Stimulated activated naive B cell treated with anti-CD40 and anti-IgM and Interleukin-4, amounts not matched to agents 10 μg/mL and 1 μg/mL and 100 μg/mL, for 72 hours (primary cell): ENCODE data around the gene TMEM135.
A peak's percentile ranks its signal among the peaks of the same experiment; 100 is the strongest.

Source experiments
- ATAC-seq, 2 donors: fragments of 150-1000 bp; cut with Tn5 transposase; replicated peaks; 2 replicates each; pipeline ENCODE4 v1.10.0; 2021; ENCODE audit warnings: moderate library complexity in 1 of 2
- DNase-seq: peaks from one replicate; pipeline ENCODE4 v3.0.0; 2021
- H3K27ac Mint-ChIP-seq: one replicate; pipeline ENCODE4 v1.8.0; 2022; ENCODE audit warnings: mild to moderate bottlenecking, mixed read lengths
- H3K27me3 Mint-ChIP-seq, 2 donors: one replicate each; pipeline ENCODE4 v1.8.0; 2022; ENCODE audit warnings: mixed read lengths in 2 of 2
- H3K36me3 Mint-ChIP-seq, 2 donors: one replicate each; pipeline ENCODE4 v1.8.0; 2022; ENCODE audit warnings: mixed read lengths in 2 of 2, mild to moderate bottlenecking in 1 of 2
- H3K4me1 Mint-ChIP-seq, 2 donors: one replicate each; pipeline ENCODE4 v1.8.0; 2022; ENCODE audit warnings: mixed read lengths in 2 of 2, mild to moderate bottlenecking in 1 of 2
- H3K4me3 Mint-ChIP-seq, 2 donors: one replicate each; pipeline ENCODE4 v1.8.0; 2022; ENCODE audit warnings: mild to moderate bottlenecking in 2 of 2, mixed read lengths in 2 of 2, moderate library complexity in 1 of 2
- H3K9me3 Mint-ChIP-seq, 2 donors: one replicate each; pipeline ENCODE4 v1.8.0; 2022; ENCODE audit warnings: mixed read lengths in 2 of 2, mild to moderate bottlenecking in 1 of 2

Gene TMEM135

DNA sequence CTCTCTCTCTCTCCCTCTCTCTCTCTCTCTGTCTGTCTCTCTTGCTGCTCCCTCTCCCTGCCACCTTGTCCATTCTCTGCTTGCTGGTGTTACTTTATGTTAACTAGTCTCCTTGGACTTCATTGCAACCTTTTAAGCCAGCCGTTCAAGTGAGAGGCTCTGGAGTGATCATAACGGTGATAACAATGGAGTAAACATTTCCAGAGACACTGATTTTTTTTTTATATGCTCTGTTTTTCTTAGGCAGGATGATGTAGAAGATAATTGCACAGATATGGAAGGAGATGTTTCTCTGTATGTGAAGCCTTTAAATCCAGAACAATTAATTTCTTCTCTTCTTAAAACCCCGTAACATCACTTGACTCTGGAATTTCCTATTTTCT lies 287.7 kb downstream of the TMEM135 start:
- Mint-ChIP-seq H3K4me3 (no peak overlapping the region), H3K27me3 (no peaks in the 10 kb centered on the region), H3K4me1 (no peaks in the 10 kb centered on the region), H3K36me3 (peaks cover 25 to 34% of the 10 kb centered on the region in 2 donors), H3K27ac (no peak overlapping the region), H3K9me3 (peaks cover 0 to 2% of the 10 kb centered on the region in 2 donors)
- DNase-seq (no peak), ATAC-seq (no peak)

- H3K9me3 Mint-ChIP-seq = peaks cover 0 to 2% of the 10 kb centered on the region in 2 donors
- H3K36me3 Mint-ChIP-seq = peaks cover 25 to 33% of the 10 kb centered on the region in 2 donors
- H3K27me3 Mint-ChIP-seq = no peaks in the 10 kb centered on the region
- H3K4me1 Mint-ChIP-seq = no peaks in the 10 kb centered on the region
- H3K4me3 Mint-ChIP-seq = no peak overlapping the region
- no peak overlapping the region for H3K27ac Mint-ChIP-seq
- ATAC-seq (no peak), DNase-seq (no peak)
Measured at GRCh38 chr11:87326594-87326993, 288.9 kb downstream of the TMEM135 start.

DNA sequence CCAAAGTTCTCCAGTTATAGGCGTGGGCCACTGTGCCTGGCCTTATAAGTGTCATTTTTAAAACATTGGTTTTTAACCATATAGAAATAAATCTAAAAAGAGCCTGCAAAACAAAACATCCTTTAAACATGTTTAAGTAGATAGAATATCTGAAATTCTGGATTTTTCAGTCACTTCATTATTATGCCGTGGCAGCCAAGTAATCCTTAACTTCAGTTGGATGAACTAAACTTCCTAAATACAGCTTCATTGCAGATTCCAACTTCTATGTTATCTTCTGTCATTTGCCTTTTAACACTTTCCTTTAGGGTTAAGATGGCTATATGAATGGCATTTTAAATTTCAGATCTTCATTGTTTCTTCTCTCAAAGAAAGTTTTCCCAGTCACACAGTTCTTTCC lies 291.4 kb downstream of the TMEM135 start:
- H3K4me1 Mint-ChIP-seq = no peaks in the 10 kb centered on the region
- ATAC-seq (no peak), DNase-seq (no peak)
- H3K27ac Mint-ChIP-seq = no peak overlapping the region
- no peak overlapping the region for H3K4me3 Mint-ChIP-seq
- peaks cover 0 to 3% of the 10 kb centered on the region in 2 donors for H3K9me3 Mint-ChIP-seq
- no peaks in the 10 kb centered on the region for H3K27me3 Mint-ChIP-seq
- peaks cover 22 to 27% of the 10 kb centered on the region in 2 donors for H3K36me3 Mint-ChIP-seq

- DNase-seq (no peak), ATAC-seq (no peak)
- Mint-ChIP-seq H3K9me3 (peaks cover 0 to 3% of the 10 kb centered on the region in 2 donors), H3K4me3 (no peak overlapping the region), H3K36me3 (peaks cover 20 to 23% of the 10 kb centered on the region in 2 donors), H3K27ac (no peak overlapping the region), H3K4me1 (no peaks in the 10 kb centered on the region), H3K27me3 (no peaks in the 10 kb centered on the region)
Measured at GRCh38 chr11:87330187-87330601, 292.5 kb downstream of the TMEM135 start.

- H3K9me3 Mint-ChIP-seq = peaks cover 0 to 6% of the 10 kb centered on the region in 2 donors
- no peak overlapping the region for H3K27ac Mint-ChIP-seq
- no peak for DNase-seq
- no peaks in the 10 kb centered on the region for H3K4me1 Mint-ChIP-seq
- no peak overlapping the region for H3K4me3 Mint-ChIP-seq
- no peaks in the 10 kb centered on the region for H3K27me3 Mint-ChIP-seq
- ATAC-seq = no peak
- peaks cover 15 to 21% of the 10 kb centered on the region in 2 donors for H3K36me3 Mint-ChIP-seq
Measured at GRCh38 chr11:87331273-87331672, 293.5 kb downstream of the TMEM135 start.

GRCh38 chr11:87338046-87338639 lies 300.4 kb downstream of the TMEM135 start:
- Mint-ChIP-seq H3K27me3 (no peaks in the 10 kb centered on the region), H3K9me3 (peaks cover 13 to 22% of the 10 kb centered on the region in 2 donors), H3K4me3 (no peak overlapping the region), H3K36me3 (peaks cover 0 to 3% of the 10 kb centered on the region in 2 donors), H3K27ac (no peak overlapping the region), H3K4me1 (no peaks in the 10 kb centered on the region)
- ATAC-seq (no peak), DNase-seq (no peak)

GRCh38 chr11:87339416-87339815 lies 301.7 kb downstream of the TMEM135 start:
- ATAC-seq (no peak), DNase-seq (no peak)
- H3K36me3 Mint-ChIP-seq = peaks cover 0 to 3% of the 10 kb centered on the region in 2 donors
- no peaks in the 10 kb centered on the region for H3K4me1 Mint-ChIP-seq
- H3K4me3 Mint-ChIP-seq = no peak overlapping the region
- no peaks in the 10 kb centered on the region for H3K27me3 Mint-ChIP-seq
- H3K9me3 Mint-ChIP-seq = peaks cover 12 to 22% of the 10 kb centered on the region in 2 donors
- no peak overlapping the region for H3K27ac Mint-ChIP-seq

- no peak overlapping the region for H3K27ac Mint-ChIP-seq
- peaks cover 0 to 6% of the 10 kb centered on the region in 2 donors for H3K27me3 Mint-ChIP-seq
- H3K4me3 Mint-ChIP-seq = no peak overlapping the region
- DNase-seq (no peak), ATAC-seq (no peak)
- no peaks in the 10 kb centered on the region for H3K36me3 Mint-ChIP-seq
- peaks cover 0 to 5% of the 10 kb centered on the region in 2 donors for H3K4me1 Mint-ChIP-seq
- H3K9me3 Mint-ChIP-seq = no peaks in the 10 kb centered on the region
Measured at GRCh38 chr11:87347441-87347840, 309.7 kb downstream of the TMEM135 start.

GRCh38 chr11:87347854-87348253 lies 310.1 kb downstream of the TMEM135 start:
- DNase-seq (no peak), ATAC-seq (no peak)
- peaks cover 0 to 8% of the 10 kb centered on the region in 2 donors for H3K4me1 Mint-ChIP-seq
- H3K9me3 Mint-ChIP-seq = no peaks in the 10 kb centered on the region
- H3K27ac Mint-ChIP-seq = no peak overlapping the region
- no peaks in the 10 kb centered on the region for H3K36me3 Mint-ChIP-seq
- H3K4me3 Mint-ChIP-seq = no peak overlapping the region
- peaks cover 0 to 8% of the 10 kb centered on the region in 2 donors for H3K27me3 Mint-ChIP-seq

GRCh38 chr11:87351676-87352075 lies 313.9 kb downstream of the TMEM135 start:
- Mint-ChIP-seq H3K9me3 (no peaks in the 10 kb centered on the region), H3K27ac (no peak overlapping the region), H3K36me3 (no peaks in the 10 kb centered on the region), H3K4me3 (no peak overlapping the region), H3K4me1 (peaks cover 0 to 8% of the 10 kb centered on the region in 2 donors), H3K27me3 (peaks cover 6 to 14% of the 10 kb centered on the region in 2 donors)
- DNase-seq (no peak), ATAC-seq (peak; percentile 47 to 52)

- Mint-ChIP-seq H3K27ac (no peak overlapping the region), H3K9me3 (no peaks in the 10 kb centered on the region), H3K27me3 (peaks cover 6 to 14% of the 10 kb centered on the region in 2 donors), H3K4me1 (peaks cover 0 to 8% of the 10 kb centered on the region in 2 donors), H3K4me3 (no peak overlapping the region), H3K36me3 (no peaks in the 10 kb centered on the region)
- ATAC-seq = peak; percentile 91 to 93
- peak; percentile 66 for DNase-seq
Measured at GRCh38 chr11:87352759-87353707, 315.3 kb downstream of the TMEM135 start.

DNA sequence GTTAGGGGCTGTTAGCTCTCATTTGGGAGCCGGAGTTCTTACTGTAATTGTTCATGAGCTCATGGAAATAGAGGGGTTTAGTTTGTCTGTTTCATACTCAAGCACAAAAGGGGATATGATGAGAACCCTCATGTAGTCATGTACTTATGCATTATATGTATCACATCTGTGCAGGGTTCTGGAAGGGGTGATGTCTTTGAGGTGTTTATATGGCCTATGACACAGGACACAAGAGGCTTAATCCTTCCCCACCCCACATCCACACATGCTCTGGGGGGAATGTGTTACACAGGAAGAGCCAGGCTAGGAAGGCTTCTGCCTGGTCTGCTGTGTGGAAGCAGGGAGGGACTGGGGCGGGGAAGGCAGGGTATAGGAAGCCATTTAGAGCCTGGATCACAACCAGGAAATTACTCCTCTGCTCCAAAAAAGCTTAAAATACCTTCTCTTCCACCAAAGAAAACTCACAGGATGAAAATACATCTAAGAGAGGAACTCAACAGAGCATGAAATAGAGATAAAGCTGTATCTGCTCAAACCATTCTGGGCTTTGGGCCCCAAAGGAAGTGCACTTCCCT lies 316.1 kb downstream of the TMEM135 start:
- Mint-ChIP-seq H3K4me3 (no peak overlapping the region), H3K36me3 (no peaks in the 10 kb centered on the region), H3K27ac (no peak overlapping the region), H3K4me1 (peaks cover 0 to 8% of the 10 kb centered on the region in 2 donors), H3K27me3 (peaks cover 6 to 14% of the 10 kb centered on the region in 2 donors), H3K9me3 (no peaks in the 10 kb centered on the region)
- no peak for DNase-seq
- no peak for ATAC-seq

GRCh38 chr11:87355596-87355995 lies 317.9 kb downstream of the TMEM135 start:
- Mint-ChIP-seq H3K27me3 (peaks cover 6 to 14% of the 10 kb centered on the region in 2 donors), H3K9me3 (no peaks in the 10 kb centered on the region), H3K27ac (no peak overlapping the region), H3K4me3 (no peak overlapping the region), H3K4me1 (peaks cover 0 to 8% of the 10 kb centered on the region in 2 donors), H3K36me3 (no peaks in the 10 kb centered on the region)
- DNase-seq = no peak
- no peak for ATAC-seq

GRCh38 chr11:87356428-87356827 lies 318.7 kb downstream of the TMEM135 start:
- peaks cover 6 to 14% of the 10 kb centered on the region in 2 donors for H3K27me3 Mint-ChIP-seq
- peaks cover 0 to 8% of the 10 kb centered on the region in 2 donors for H3K4me1 Mint-ChIP-seq
- H3K36me3 Mint-ChIP-seq = no peaks in the 10 kb centered on the region
- ATAC-seq = no peak
- no peak overlapping the region for H3K27ac Mint-ChIP-seq
- no peaks in the 10 kb centered on the region for H3K9me3 Mint-ChIP-seq
- no peak overlapping the region for H3K4me3 Mint-ChIP-seq
- no peak for DNase-seq
